ENCODE data around the gene WIPF3.
"Not testable (repeated sequence)": the region's sequence is repeated elsewhere in the genome, so short reads cannot be mapped to it uniquely, and the experiment has no call there.

The WIPF3 gene

DNA sequence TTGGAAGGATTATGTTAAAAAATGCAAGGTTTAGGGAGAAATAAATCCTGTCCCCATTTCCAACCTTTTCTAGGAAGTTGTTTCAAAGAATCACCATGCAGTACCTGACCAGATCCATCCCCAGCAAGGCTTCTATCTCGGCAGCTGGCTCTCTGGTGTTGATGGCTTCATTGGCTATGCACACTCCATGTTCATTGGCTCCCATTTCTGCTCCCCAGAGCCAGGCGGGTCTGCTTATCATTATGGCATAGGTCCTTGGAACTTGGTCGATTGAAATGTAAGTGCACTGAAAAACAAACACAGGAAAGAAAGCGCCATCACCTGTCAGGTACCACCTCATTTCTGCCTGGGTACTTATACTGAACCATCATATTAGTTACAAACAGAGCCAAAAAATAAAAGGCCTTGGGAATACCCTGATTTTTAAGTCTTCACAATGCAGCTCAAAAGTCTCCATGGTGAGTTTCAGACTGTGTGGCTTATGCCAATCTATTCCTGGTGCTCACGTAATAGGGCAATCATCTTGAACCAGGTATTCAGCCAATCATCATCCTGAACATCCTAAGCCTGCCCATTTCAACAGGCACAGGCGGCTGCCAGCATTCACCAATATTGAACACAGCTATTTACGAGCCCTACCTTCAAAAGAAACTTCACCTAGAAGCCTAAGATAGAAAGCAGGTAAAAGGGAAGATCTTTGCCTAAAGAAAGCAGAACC, 148.9 kb downstream of the WIPF3 start:
- no peak for DNase-seq (ENCODE audit: low read depth, low spot score)

DNA sequence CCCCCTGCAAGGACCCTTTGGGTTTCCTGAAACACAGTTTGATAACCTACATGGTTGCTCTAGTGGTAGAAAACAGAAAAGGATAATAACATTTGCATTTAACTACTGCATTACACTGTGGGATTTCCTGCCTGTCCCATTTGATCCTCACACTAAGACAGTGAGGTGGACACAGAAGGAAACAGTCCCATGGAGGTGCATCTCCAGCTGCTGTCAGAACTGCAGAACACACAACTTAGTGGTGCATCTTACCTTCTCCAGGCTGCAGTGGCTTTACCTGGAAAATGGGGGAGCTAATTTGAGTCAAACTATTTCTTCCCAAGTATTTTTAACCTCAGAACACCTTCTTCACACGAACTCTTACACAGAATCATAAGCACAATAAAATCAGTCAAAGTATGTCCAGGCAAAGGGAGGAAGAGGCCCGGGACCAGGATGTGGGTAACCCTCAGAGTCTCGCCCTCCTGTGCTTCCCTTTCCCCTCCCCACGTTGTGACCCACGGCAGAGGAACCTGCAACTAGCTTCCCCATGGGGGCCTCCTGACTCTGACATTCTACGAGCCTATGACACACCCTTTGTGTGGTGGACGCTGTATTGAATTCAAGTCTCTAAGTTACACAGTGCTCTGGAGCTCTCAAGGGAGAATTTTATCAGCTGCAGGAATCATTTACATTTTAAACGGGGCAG, 149.6 kb downstream of the WIPF3 start:
- DNase-seq (ENCODE audit: low read depth, low spot score) = no peak

DNA sequence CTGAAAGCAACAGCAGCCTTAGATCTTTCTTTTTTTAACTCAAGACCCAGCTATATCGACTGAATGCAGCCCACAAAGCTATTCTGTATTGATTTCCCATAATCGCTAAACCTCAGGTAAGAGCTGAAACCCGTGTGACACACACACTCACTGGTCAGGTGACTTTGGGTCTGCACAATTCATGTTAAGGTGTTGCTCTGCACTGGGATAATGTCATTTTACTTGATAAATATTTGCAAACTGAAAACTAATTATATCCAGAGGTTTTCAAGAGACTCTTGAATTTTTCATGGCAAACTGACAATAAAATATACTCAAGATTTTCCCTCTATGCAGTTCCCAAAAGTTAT, 150.2 kb downstream of the WIPF3 start:
- DNase-seq (ENCODE audit: low read depth, low spot score) = no peak

DNA sequence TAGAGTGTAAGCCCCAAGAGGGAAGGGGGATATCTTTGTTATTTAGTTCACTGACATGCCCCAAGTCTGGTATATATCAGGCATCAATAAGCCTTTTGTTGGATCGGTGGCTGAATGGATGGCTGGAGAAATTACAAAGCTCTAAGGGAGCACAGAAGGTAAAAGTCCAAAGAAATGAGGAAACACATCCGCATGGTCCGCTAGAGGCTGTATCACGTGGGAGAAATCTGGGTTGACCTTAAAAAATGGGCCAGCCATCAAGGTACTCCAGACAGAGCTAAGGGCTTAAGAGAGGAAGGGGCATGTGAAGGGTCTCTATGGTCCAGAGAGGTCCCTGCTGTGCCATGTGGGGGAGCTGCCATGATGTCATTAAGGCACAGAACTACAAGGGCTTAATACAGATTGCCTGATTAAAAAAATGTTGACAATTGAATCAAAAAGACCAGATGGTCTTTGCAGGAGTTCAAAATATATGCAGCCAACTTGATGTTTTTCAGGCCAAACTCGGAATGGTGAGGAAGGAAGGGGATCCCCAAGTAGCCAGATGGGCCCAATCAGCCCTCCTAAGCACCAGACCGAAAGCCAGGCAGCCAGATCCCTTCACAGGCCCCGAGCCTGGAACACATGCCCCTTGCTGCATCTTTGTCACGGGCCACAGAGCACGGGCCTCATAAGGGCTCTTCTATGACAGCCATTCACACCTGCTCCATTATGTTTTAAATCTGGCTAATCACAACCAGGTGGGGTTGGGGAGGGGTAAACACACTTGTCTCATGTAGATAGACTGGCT, 151.4 kb downstream of the WIPF3 start:
- no peak for DNase-seq (ENCODE audit: low read depth, low spot score)

DNA sequence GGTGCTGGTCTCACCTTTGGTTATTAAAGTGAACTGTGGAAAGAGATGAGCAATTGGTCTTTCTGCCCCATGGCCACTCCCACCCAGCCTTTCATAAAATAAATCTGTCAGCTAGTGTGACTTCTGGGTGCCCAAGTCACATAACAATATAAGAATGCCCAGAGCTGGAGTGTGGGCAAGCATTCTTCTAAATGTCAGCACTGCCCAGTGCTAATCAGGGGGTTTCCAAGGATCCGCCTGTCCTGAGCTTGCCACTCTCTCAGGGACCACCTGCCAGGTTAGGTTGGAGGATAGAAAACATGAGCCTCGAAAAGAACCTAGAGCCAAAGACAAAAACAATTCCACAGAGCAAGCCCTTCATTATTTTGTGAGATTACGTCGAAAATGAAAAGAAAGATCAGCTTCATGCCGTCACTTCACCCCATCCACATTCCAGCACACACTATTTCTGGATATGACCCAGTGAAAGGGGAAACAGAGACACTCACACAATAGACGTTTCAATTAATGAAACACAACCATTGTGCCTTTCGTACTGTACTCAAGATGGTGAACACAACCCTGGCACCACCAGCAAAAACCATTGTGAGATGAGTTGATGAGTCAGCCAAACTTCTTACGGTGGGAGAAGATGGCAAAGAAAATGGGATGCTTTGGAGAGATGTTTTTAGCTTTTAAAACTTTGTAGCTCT, 152.5 kb downstream of the WIPF3 start:
- DNase-seq (ENCODE audit: low read depth, low spot score) = no peak

DNA sequence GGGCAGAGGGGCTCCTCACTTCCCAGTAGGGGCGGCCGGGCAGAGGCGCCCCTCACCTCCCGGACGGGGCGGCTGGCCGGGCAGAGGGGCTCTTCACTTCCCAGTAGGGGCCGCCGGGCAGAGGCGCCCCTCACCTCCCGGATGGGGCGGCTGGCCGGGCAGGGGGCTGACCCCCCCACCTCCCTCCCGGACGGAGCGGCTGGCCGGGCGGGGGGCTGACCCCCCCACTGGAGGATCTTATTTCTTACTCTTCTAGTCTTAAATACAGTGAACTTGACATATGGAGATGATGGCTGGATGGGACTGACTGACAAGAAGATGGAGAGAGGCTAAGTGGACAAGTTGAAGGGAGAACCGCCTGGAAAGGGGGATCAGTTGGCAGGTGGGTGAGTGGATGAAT, 155.3 kb downstream of the WIPF3 start:
- DNase-seq (ENCODE audit: low read depth, low spot score) = not testable (repeated sequence)

DNA sequence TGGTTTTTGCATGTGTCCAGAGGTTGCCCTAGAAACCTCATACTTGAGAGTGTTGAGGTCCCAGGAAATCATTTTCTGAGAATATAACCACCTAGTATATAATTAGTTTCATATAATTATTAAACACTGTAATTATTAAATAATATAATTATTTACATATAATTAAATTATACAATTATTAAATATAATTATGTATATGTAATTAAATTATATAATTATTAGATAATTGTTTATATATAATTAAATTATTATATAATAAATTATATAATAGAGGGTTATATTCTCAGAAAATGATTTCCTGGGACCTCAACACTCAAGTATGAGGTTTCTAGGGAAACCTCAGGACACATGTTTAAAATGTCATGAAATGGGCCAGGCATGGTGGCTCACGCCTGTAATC, 155.7 kb downstream of the WIPF3 start:
- DNase-seq (ENCODE audit: low read depth, low spot score) = no peak

DNA sequence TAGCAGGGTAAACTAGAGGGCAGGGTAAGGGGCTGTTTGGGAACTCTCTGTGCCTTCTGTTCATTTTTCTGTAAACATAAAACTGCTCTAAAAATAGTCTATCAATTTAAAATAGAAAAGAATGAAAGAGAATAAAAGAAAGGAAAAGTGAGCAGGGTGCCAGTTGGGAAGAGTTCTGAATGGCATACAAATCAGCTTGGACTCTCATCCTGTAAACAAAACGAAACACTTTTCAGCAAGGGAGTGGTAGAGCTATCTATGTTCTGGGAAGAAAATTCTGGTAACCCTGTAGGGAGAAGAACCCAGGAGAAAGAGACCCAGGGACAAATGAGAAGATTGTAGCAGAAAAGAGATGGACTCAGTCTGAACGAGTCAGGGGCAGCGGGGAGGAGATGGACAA, 158.7 kb downstream of the WIPF3 start:
- DNase-seq (ENCODE audit: low read depth, low spot score) = no peak
